K562 (cell line): ENCODE results near the gene ARHGAP9. TPM values are rescaled to one million over a fixed set of nuclear protein-coding genes. Genes with fewer than 3 reads are reported as not detected.

ENCODE experiments used
- BRF1 ChIP-seq: IDR thresholded peaks from 3 replicates; pipeline ENCODE4 v1.6.1; 2011; ENCODE audit warnings: borderline replicate concordance, mild to moderate bottlenecking; ENCODE audit not compliant: insufficient read length; ENCODE audit errors: extremely low read depth
- DMBX1 ChIP-seq: fragments of 250-450 bp; sonication (Bioruptor Pico); IDR thresholded peaks from 2 replicates; pipeline ENCODE4 v1.8.0; 2022; ENCODE audit warnings: inconsistent platforms, mild to moderate bottlenecking, moderate library complexity, borderline replicate concordance
- ERF ChIP-seq: fragments of 450-650 bp; formaldehyde crosslinking; IDR thresholded peaks from 2 replicates; pipeline ENCODE4 v1.4.0; 2020; ENCODE audit warnings: mild to moderate bottlenecking, mixed read lengths
- ETV5 ChIP-seq: sonication (generic); formaldehyde crosslinking; IDR thresholded peaks from 2 replicates; pipeline ENCODE4 v1.4.0; 2020; ENCODE audit warnings: low read depth, mild to moderate bottlenecking, missing genetic modification reagents
- GABPA ChIP-seq: fragments of 200-800 bp; sonication (Bioruptor generic); conservative IDR thresholded peaks from 2 replicates; pipeline ENCODE4 v1.6.1; 2016; ENCODE audit warnings: low read depth, missing genetic modification characterization, missing compliant biosample characterization
- HDAC8 ChIP-seq: fragments of 450-650 bp; IDR thresholded peaks from 2 replicates; pipeline ENCODE4 v1.6.1; 2016; ENCODE audit warnings: mild to moderate bottlenecking, missing genetic modification characterization, moderate library complexity, missing compliant biosample characterization
- MCM3 ChIP-seq: fragments of 450-650 bp; IDR thresholded peaks from 2 replicates; pipeline ENCODE4 v1.6.1; 2016
- MGA ChIP-seq: fragments of 450-650 bp; IDR thresholded peaks from 2 replicates; pipeline ENCODE4 v1.6.1; 2016; ENCODE audit warnings: mild to moderate bottlenecking, moderate library complexity
- NFATC3 ChIP-seq: fragments of 450-650 bp; IDR thresholded peaks from 2 replicates; pipeline ENCODE4 v1.6.1; 2017; ENCODE audit warnings: mild to moderate bottlenecking
- PRMT5 ChIP-seq: sonication (generic); formaldehyde crosslinking; IDR thresholded peaks from 2 replicates; pipeline ENCODE4 v1.5.0; 2020; ENCODE audit warnings: missing genetic modification reagents
- PTTG1 ChIP-seq: fragments of 450-650 bp; IDR thresholded peaks from 2 replicates; pipeline ENCODE4 v1.6.1; 2016; ENCODE audit warnings: low read depth, mild to moderate bottlenecking, missing genetic modification characterization, missing compliant biosample characterization
- SAFB2 ChIP-seq: fragments of 200-400 bp; formaldehyde crosslinking; IDR thresholded peaks from 2 replicates; pipeline ENCODE4 v1.6.1; 2018; ENCODE audit warnings: borderline replicate concordance, low read length, low read depth, moderate library complexity; ENCODE audit not compliant: severe bottlenecking
- SMARCE1 ChIP-seq: fragments of 450-650 bp; IDR thresholded peaks from 2 replicates; pipeline ENCODE4 v1.7.1; 2016; ENCODE audit warnings: mild to moderate bottlenecking
- TARDBP ChIP-seq: fragments of 450-650 bp; IDR thresholded peaks from 2 replicates; pipeline ENCODE4 v1.6.1; 2016
- TRIM25 ChIP-seq: fragments of 450-650 bp; IDR thresholded peaks from 2 replicates; pipeline ENCODE4 v1.7.0; 2016; ENCODE audit warnings: borderline replicate concordance
- ZNF133 ChIP-seq: fragments of 250-450 bp; sonication (Bioruptor Pico); IDR thresholded peaks from 2 replicates; pipeline ENCODE4 v1.4.0; 2020; ENCODE audit warnings: mild to moderate bottlenecking
- polyA plus RNA-seq, 8 experiments: library from polyadenylated mRNA; depleted of rRNA in 4 of 8; stranded (reverse) in 5 of 8; unstranded in 3 of 8; fragments of >200 nt; fragmentation: Nextera tagmentation in 2 of 8; fragmentation: Illumina TruSeq in 1 of 8; extraction: Ambion mirVana in 2 of 8; extraction: Trizol in 1 of 8; gene quantifications; 2 replicates each; pipeline versions ENCODE4 v1.2.1 to v1.2.3, GENCODE V29; 2011 to 2014; ENCODE audit warnings: inconsistent platforms in 1 of 8, missing spikeins in 1 of 8
- total RNA-seq, 7 experiments: library from RNA; depleted of rRNA in 6 of 7; stranded (reverse); fragments of >200 nt in 6 of 7; fragmentation: Illumina TruSeq in 2 of 7; extraction: Trizol in 2 of 7; gene quantifications; 2 replicates each; pipeline versions ENCODE4 v1.2.1 to v1.2.3, GENCODE V29; 2011 to 2021; ENCODE audit warnings: low replicate concordance in 1 of 7

Gene ARHGAP9
- total and polyA plus RNA-seq, 9 of the 15 experiments (the other 6 are each of a cell fraction or from before 2014, with no cell fraction given): 1.5 to 10.2 (median 5.1) TPM

- TF ChIP-seq SMARCE1: no peak
- TF ChIP-seq TARDBP: no peak
- no peak for TF ChIP-seq PTTG1
- TF ChIP-seq PRMT5 (CRISPR knock-in tag): no peak
- no peak for TF ChIP-seq BRF1
- TF ChIP-seq GABPA (tag): no peak
- TF ChIP-seq MCM3: no peak
- TF ChIP-seq SAFB2: no peak
- TF ChIP-seq ERF (CRISPR knock-in tag): no peak
- TF ChIP-seq HDAC8: no peak
- TF ChIP-seq ETV5 (CRISPR knock-in tag): no peak
- TF ChIP-seq DMBX1 (CRISPR knock-in tag): no peak
- no peak for TF ChIP-seq ZNF133 (CRISPR knock-in tag)
- no peak for TF ChIP-seq NFATC3
- TF ChIP-seq TRIM25: no peak
- no peak for TF ChIP-seq MGA
These were observed 45.3 kb upstream of the ARHGAP9 start (continued) for GRCh38 chr12:57524814-57525614.
